ENCODE results near the gene ECEL1.

The ECEL1 gene

DNA sequence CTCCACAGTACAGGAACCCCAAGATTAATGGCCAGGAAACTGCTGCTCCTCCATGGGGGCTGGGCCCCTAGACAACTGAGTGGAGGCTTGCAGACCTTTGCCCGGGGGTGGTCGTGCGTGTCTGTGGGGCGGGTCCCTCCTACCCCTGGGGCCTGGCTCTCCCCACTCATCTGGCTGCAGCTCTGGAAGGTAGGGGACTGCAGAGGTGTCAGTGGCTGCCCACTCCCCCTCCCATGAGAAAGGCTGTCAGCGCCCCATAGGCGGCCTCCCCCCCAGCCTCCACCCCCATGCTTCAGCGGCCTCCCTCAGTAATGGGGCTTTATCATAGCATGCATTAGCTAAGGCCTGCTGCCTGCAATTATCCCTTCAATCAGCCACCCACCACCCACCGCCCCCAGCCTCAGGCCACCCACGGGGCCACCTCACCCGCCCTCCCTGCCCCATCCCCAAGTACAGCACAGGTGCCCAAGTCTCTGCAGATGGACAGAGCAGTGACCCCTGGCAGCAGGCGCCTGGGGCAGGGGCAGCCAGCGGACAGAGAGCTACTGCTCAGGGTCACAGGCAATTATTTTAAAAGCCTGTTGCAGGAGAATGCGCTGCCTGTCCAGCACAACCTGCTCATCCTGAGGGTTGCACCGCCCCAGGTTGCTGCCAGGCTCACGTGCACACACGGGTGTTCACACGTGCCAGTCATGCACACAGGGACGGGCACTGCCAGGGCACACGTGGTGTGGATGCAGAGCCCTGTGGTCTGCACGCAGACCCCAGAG lies 9.1 kb upstream of the ECEL1 start:
- no peak for DNase-seq

DNA sequence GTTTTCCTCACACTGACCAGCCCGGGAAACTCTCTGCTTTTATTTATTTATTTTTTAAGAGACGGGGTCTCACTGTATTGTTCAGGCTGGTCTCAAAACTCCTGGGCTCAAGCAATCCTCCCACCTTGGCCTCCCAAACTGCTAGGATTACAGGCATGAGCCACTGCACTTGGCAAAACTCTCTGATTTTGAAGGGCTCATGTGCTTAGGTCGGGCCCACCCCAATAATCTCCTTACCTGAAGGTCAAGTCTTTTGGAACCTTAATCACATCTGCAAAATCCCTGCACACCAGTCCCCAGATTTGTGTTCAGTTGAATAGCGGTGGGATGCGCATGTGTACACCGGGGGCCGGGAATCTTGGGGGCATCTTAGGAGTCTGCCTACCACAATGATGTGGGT lies 7.7 kb upstream of the ECEL1 start:
- DNase-seq, result no peak

GRCh38 chr2:232494542-232494941 lies 6.9 kb upstream of the ECEL1 start:
- no peak for DNase-seq

DNA sequence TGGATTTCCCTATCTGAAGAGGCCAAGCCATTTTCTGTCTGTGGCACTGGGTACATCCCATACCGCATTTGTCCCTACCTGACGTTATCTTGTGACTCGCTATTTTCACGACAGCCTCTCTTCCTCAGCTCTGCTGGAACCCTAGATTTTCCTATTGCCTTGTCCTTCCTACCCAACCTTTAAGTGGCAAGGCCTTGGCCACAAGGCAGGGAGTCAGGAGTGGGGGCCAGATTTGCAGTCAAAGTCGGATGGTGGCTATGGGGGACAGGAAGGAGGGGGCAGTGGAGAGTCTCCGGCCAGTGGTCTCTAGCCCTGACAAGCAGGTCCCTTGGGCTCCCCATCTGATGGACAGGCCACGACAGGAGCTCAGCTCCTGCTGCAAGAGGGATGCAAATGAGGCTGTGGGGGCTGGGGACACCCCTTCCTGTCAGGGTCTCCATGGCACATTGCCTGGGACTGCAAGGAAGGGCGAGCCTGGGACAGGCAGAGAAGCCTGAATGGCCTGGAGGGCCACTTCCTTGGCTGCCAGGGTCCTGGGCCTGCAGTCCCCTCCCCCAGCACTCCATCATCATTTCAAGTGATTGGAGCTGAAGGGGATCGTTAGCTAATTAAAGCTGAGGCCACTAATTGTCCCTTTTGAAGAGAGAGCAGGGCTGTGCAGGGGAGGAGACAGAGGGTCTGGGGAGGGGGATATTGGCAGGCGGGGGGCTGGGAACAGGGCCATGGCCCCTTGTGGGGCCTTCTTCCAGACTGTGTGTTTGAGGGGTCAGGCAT lies 6.3 kb upstream of the ECEL1 start:
- no peak for DNase-seq

- no peak for DNase-seq
Measured at GRCh38 chr2:232492963-232493700, 5.5 kb upstream of the ECEL1 start.

GRCh38 chr2:232492236-232492848 lies 4.7 kb upstream of the ECEL1 start:
- DNase-seq, result no peak

DNA sequence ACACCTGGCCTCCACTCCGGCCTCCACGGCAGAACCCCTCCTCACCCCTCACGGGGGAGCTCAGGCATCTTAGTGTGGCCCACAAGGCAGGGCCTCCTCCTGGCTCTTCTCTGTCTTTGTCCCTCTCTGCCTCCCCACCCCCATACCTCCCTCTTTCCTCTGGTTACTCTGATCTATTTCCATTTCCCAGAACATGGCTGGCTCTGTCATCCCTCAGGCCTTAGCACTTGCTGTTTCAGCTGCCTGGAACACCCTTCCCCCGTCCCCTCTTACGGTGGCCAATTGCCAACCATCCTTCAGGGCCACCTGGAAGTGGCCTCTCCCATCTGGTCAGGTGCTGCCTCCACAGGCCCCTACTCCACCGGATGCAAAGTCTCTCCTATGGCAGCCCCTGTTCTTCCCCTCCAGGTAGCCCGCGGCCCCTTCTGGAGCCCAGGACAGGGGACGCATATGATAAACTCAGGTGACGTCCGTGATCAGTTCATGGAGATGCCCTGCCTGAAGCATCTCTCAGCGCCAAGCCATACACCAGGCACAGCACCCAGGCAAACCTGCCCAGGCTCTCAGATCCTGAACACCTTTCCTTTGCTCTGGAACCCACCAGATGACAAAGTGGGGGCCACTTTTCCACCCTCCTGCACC lies 3.6 kb upstream of the ECEL1 start:
- DNase-seq, result no peak

DNA sequence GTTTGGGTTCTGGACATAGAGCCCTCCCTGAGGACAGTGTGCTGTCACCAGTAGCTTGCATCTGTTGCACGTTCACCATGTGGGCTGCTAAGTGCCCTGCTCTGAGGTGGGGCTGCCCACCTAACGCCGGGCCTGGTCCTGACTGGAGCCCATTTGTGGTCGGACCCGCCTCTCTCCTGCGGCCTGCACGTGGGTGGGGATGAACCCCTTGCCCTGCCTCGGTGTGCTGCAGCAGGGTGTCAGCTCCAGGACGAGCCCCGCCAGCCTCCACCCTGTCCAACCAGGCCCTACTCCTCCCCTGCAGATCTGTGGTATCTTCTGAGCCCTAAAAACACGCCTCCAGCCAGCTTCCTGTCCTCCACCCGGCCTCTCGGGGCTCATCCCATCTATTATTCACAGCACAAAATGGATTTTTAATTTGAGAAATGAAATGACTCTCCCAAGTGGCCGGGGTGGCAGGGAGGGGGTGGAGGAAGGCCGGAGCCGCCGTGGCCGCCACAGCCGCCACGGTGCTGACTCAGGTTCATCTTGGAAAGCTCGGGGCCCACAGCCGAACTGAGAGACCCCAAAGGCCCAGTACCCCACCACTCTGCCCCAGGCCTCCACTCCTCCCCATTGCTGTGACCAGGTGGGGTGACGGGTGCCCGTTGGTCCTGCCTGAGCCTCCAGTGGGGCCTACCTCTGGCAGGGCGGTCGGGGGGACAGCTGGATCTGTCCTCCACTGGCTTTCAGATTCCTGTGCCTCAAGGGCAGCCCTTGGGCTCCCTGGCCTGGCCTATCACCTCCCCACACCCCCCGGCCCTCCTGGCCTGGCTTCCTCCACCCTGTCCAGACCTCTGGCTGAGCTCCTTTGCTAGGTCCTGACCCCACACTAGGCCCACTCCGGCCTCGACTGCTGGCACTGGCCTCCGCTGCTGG lies 2.8 kb upstream of the ECEL1 start:
- no peak for DNase-seq

DNA sequence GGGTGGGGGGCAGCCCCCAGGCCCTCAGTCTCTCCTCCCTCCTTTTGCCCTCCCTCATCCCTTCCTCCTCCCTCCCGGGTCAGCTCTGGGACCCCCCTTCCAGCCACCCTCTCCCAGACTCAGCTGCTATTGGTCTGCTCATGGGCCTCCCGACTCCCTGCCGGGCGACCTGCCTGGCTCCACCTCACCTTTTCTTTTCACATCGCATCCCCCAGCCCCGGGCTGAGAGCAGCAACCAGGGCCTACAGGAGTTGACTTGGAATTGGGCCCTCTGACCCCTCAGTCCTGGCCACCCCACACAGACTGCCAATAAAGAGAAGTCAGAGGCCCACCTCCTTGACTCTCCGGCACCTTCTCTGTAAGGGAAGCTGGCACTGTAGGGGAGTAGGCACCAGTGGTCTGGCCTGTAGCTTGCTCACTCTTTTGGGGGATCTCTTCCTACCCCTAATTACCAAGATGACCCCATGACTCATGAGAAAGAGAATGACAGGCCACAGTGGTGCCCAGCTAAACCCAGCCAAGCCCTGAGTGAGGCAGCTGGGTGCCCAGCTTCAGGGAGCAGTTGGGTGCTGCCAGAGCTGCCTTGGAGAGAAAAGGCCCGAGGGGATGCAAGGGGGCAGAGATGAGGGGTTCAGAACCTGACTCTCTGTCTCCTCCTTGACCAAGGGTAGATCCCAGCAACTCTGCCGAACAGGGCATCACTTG lies 2.0 kb upstream of the ECEL1 start:
- DNase-seq, result no peak

DNA sequence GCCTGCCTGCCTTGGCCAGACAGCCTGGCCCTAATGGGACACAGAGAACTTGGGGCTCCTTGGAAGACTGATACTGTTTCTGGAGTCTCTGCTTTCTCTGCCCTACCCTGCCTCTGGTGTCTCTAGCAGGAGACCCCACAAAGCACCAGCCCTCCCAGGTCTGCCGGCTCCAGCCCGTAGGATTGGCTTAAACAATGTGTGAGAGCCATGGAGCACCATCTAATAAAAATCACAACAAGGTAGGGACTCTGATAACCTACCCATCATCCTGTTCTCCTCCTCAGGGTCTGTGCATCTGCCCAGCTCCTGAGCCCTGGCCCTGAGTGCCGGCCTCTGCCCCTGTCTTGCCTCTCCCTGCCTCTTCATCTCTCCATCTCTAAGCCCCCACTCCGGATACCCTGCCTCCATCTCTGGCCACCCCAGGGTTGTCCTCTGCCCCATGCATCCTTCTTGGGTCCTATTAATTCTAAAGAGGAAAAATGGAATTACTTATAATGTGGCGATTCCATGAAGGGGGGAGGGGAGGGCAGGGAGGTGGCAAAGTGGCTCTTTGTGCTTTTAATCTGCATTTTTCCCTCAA lies 1.2 kb upstream of the ECEL1 start:
- DNase-seq, result no peak

GRCh38 chr2:232488097-232488711 lies 570 bp upstream of the ECEL1 start:
- no peak for DNase-seq

DNA sequence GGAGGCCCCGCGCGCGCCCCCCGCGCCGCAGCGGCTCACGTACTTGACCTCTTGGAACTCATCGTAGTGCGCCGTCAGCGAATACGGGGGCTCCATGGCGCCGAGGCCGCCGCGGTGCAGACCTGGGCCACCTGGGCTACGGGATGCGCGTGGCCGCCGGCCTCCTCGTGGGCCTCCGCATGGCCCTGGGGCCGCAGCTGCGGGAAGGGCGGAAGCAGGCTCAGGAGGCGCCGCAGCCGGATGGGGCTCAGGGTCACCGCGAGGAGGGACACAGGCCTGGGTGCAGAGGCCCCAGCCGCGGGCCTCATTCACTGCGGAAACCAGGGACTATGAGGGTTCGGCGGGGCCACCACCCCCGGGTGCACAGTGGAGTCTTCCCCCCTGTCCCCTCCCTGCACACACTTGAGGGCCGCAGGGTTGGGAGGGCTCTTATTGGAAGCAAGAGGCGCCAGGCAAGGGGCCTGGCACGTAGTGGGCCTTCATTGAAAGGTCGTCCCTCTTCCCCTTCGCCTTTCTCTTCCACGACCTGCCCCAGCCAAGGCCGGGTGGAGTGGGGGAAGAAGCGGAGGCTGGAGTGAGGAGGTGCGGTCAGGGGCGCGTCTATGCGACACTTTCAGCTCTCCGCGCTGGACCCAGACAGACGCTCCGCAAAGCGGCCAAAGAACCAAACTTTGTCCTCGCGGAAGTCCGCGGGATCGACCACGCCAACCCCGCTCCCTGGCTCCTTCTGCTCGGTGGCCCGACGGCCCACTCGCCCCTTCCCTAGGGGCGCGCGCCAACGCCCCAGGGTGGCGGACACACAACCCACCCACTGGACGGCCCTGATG lies 863 bp downstream of the ECEL1 start:
- DNase-seq, result no peak

DNA sequence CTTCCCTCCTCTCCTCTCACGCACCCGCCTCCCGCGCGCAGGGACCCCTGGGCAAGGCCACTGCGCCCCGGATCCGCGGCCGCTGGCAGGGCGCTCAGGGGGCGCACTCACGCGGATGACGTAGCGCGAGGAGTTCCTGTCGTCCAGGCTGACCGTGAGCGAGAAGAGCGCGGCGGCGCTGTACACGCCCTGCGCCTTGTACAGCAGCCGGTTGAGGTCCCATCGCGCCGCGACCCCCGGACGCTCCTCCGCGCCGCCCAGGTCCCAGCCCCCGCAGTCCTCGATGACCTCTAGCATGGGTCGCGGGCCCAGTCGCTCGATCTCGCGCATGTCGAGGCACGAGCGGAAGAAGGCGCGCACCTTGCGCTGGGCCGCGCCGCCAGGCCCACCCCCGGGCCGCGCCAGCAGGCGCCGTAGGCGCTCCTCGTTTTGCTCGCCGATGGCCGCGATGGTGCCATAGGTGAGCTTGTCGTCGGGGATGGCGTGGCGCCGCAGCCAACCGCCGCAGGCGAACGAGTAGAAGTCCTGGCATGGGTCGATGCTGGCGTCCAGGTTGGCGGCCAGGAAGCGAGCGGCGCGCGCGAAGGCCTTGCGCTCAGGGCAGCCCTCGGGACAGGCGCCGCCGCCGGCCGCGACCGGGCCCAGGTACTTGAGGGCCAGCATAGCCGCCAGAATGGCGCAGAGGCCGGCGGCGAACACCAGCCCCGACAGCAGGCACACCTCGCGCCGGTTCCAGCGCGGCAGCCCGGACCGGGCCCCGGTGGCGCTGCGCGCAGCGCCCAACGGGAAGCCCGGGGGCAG lies 1.7 kb downstream of the ECEL1 start:
- DNase-seq, result no peak

DNA sequence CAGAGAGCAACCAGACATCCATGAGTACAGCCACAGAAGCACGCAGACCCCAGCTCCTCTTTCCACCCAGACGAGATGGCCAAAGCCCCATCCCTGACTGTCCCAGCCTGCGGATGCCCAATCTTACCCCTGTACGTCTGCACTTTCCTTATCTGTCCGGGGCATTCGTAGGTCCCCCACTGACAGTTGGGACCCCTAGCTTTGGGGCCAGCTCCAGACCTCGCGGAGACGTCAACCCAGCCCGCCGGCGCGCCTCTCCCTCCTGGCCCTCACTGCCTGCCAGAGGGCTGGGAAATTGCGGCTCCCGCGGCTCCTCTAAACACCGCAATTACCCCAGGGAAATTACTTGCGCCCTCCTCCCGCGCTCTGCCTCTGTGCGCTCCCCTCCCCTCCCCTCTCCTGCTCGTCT lies 2.3 kb downstream of the ECEL1 start:
- DNase-seq, result no peak

GRCh38 chr2:232484628-232485347 lies 2.8 kb downstream of the ECEL1 start:
- DNase-seq, result no peak

DNA sequence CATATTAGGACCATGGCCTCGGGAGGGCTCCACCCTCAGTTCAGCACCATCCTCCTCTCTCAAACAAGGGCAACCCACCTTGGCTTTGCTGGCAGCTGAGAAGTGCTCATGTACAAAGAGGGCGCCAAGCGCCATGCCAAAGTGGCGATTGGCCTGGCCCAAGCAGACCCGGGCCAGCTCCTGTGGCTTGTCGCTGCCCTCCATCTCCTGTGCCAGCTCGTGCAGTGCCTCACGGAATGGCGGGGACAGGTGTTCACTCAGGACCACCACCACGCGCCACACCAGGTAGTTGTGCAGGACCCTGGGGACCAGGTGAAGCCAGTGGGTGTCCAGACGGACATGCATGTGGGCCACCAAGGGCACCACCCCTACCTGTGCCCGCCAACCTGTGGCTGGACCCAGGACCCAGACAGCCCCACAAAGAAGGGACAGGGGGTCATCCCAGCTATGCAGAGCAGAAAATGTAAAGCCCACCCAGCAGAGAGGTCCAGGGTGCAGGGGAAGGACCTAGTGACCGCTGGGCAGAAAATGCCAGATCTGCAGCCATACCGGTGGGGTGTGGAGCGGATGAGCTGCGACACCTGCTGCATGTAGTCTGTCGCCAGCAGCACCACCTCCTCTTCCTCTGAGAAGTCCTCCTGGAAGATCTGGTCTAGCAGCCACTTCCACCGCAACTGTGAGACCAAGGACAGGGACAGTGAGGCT lies 3.6 kb downstream of the ECEL1 start:
- DNase-seq, result no peak

Data from RPMI8226 (cell line).